ENCODE results near the gene CNTNAP2.

The CNTNAP2 gene

GRCh38 chr7:146443102-146443501, 326.5 kb downstream of the CNTNAP2 start:
- H3K27ac ChIP-seq: no peak overlapping the region
- TF ChIP-seq ZFX (IDR thresholded peaks at IDR 0.05): no peak
- TF ChIP-seq, protein P1, sequence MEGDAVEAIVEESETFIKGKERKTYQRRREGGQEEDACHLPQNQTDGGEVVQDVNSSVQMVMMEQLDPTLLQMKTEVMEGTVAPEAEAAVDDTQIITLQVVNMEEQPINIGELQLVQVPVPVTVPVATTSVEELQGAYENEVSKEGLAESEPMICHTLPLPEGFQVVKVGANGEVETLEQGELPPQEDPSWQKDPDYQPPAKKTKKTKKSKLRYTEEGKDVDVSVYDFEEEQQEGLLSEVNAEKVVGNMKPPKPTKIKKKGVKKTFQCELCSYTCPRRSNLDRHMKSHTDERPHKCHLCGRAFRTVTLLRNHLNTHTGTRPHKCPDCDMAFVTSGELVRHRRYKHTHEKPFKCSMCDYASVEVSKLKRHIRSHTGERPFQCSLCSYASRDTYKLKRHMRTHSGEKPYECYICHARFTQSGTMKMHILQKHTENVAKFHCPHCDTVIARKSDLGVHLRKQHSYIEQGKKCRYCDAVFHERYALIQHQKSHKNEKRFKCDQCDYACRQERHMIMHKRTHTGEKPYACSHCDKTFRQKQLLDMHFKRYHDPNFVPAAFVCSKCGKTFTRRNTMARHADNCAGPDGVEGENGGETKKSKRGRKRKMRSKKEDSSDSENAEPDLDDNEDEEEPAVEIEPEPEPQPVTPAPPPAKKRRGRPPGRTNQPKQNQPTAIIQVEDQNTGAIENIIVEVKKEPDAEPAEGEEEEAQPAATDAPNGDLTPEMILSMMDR (conservative IDR thresholded peaks at IDR 0.05): no peak

GRCh38 chr7:146449625-146450024, 333.0 kb downstream of the CNTNAP2 start:
- H3K27ac ChIP-seq: no peak overlapping the region
- TF ChIP-seq, protein P1 (conservative IDR thresholded peaks at IDR 0.05): no peak
- no peak for TF ChIP-seq ZFX (IDR thresholded peaks at IDR 0.05)

DNA sequence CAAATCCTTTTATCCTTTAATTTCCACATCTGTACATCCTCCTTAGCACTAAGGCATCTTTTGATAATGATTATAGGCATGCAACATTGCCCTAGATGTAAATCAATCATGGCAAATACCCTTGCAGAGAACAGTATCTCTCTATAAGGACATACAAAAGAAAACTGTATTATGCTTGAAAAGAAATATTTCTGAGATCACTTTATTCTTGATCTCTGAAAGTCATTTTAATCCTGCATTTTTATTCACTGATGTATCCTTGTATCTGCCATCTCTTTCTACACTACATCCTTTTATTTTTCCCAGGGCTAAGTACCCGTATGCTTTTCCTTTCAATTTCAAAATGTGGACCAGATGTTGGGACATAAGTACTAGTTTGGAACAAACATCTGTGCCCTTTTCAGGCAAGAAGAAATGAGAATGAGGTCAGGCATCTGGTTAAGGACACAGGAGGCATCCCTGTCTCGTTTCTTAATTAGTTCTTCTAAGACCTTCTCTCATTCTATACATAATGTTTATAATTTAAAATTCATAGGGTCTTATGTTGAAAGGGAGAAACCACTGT, 338.6 kb downstream of the CNTNAP2 start:
- H3K27ac ChIP-seq: no peak overlapping the region
- TF ChIP-seq, protein P1 (conservative IDR thresholded peaks at IDR 0.05): no peak

DNA sequence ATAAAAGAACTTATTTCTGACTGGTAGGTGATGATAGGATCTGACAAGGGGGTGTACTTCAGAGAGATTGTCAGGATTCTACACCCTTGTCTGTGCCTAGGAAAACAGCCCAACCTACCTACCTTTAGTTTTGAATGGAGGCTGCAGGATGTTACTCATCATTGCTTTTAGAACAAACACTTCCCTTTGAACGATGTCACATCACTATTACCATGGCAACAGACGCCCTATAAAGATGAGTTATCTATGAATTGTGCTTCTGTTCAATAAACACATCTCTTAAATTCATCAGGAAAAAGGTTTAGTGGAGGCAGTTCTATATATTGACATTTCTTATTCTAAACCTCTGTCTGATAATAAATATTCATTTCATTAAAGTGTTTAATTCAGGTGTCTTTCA, 362.4 kb downstream of the CNTNAP2 start:
- H3K27ac ChIP-seq: no peak overlapping the region
- TF ChIP-seq, protein P1 (conservative IDR thresholded peaks at IDR 0.05): no peak
- TF ChIP-seq ZFX (IDR thresholded peaks at IDR 0.05): no peak

DNA sequence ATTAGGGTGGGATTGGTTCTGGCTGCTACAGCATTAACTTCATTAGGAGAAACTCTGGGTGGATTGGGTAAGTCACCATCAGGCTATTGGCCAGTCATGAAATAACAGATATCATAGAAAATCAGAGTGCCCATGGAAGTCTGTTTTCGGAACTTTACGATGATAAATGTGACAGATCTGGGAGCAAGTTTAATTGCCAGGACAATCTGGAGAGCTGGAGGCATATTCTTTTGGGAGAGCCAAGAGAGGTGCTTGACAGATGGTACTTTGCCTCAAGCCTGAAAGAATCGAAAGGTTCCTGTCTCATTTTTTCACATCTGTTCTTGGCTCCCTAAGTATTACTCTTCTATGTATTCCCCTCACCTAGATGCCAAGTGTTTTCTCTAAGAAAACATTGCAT, 369.9 kb downstream of the CNTNAP2 start:
- TF ChIP-seq, protein P1 (conservative IDR thresholded peaks at IDR 0.05): no peak
- TF ChIP-seq ZFX (IDR thresholded peaks at IDR 0.05): no peak

GRCh38 chr7:146492017-146492416, 375.4 kb downstream of the CNTNAP2 start:
- no peak overlapping the region for H3K27ac ChIP-seq
- TF ChIP-seq, protein P1 (conservative IDR thresholded peaks at IDR 0.05): no peak
- no peak for TF ChIP-seq ZFX (IDR thresholded peaks at IDR 0.05)

More for the DNA sequence above, 369.9 kb downstream of the CNTNAP2 start:
- H3K27ac ChIP-seq: no peak overlapping the region

DNA sequence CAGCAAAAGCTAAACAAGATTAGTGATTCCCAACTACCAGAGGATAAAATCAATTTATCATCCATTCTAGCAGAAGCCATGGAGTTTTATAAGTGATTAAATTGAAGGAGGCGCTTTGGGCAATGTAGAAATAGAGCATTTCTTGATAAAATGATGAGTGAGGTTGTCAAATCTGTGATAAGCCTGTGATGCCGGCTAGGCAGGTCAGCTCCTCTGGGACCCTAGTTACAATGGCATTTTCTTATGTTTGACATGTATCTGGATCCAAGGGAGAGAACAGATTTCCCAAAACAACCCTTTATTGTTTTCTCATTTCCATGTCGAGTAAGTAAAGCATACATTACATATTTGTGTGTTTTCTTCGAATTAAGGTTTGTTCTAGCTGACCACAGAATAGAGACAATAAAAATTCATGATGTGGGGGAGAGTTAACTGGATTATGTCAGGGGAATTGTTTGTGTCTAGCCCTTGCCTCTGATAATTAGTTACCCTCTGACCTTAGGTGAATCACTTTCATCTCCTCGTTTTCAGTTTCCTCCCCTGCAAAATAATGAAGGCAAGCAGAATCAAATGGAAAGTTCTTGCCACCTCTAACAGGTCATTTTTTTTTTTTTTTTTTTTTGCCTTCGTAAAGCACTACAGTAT, 378.5 kb downstream of the CNTNAP2 start:
- TF ChIP-seq ZFX (IDR thresholded peaks at IDR 0.05): no peak
- TF ChIP-seq, protein P1 (conservative IDR thresholded peaks at IDR 0.05): no peak
- no peak overlapping the region for H3K27ac ChIP-seq

Data from C4-2B (cell line).